ENCODE results near the gene NTNG2.

- TF ChIP-seq CTCF (IDR thresholded peaks at IDR 0.05; ENCODE audit: extremely low read depth in 1 of 2, insufficient read depth in 1 of 2, low read depth in 1 of 2, low read length in 2 of 2), result no peak
- TF ChIP-seq EZH2 (IDR thresholded peaks at IDR 0.05; ENCODE audit: borderline replicate concordance, low read depth, low read length, severe bottlenecking), result no peak
- TF ChIP-seq POLR2AphosphoS5 (IDR thresholded peaks at IDR 0.05; ENCODE audit: insufficient read depth, low read depth, low read length), result no peak
- no peak for TF ChIP-seq POLR2A (IDR thresholded peaks at IDR 0.05; ENCODE audit: low read depth, low read length)
- TF ChIP-seq MYC (IDR thresholded peaks at IDR 0.05; ENCODE audit: low read depth, low read length), result no peak
- TF ChIP-seq JUN (IDR thresholded peaks at IDR 0.05; ENCODE audit: borderline replicate concordance, insufficient read depth, insufficient read length, low read depth), result no peak
- no peak for TF ChIP-seq MAX (IDR thresholded peaks at IDR 0.05; ENCODE audit: insufficient read depth, insufficient read length)
These were observed 87.3 kb downstream of the NTNG2 start for GRCh38 chr9:132249123-132249522.
